H1 (cell line): ENCODE measurements around the gene PTPN3. TPM values are rescaled to one million over a fixed set of nuclear protein-coding genes. Genes with fewer than 3 reads are reported as not detected.

Source experiments
- CTCF ChIA-PET: fragments of 300-600 bp; sonication (Branson Sonifier 250); formaldehyde crosslinking; loops from one replicate; lab custom pipeline; 2021; ENCODE audit not compliant: partially characterized antibody; lab: Charles Lee
- POLR2A ChIA-PET: fragments of 300-600 bp; sonication (Branson Sonifier 250); formaldehyde crosslinking; loops from one replicate; lab custom pipeline; 2021; ENCODE audit warnings: inconsistent platforms; ENCODE audit not compliant: partially characterized antibody; lab: Charles Lee
- DNase-seq, 2 experiments: peaks; one replicate each; pipeline versions ENCODE4 v3.0.0 to v3.0.0-alpha.2; 2010 to 2022; ENCODE audit warnings: low spot score in 2 of 2, low read depth in 1 of 2, mixed read lengths in 1 of 2
- FAIRE-seq: peaks from 2 replicates; lab custom pipeline; 2011; peaks lifted over from hg19 to GRCh38; lab: Jason Lieb, UNC
- H2AFZ ChIP-seq: 2 replicates; pipeline ENCODE4 v1.8.1; 2012; ENCODE audit warnings: low read length, inconsistent platforms
- H2AK5ac ChIP-seq: 2 replicates; pipeline ENCODE4 v1.6.1; 2013; ENCODE audit warnings: low read depth, low read length
- H2BK120ac ChIP-seq: replicated peaks from 2 replicates; pipeline ENCODE3; 2013; ENCODE audit warnings: low read depth, low read length, inconsistent platforms
- H2BK12ac ChIP-seq: 2 replicates; pipeline ENCODE4 v1.6.1; 2013; ENCODE audit warnings: low read depth, low read length
- H2BK15ac ChIP-seq: 2 replicates; pipeline ENCODE4 v1.6.1; 2013; ENCODE audit warnings: low read length
- H2BK20ac ChIP-seq: 2 replicates; pipeline ENCODE4 v1.6.1; 2013; ENCODE audit warnings: low read length
- H2BK5ac ChIP-seq: 2 replicates; pipeline ENCODE4 v1.6.1; 2013; ENCODE audit warnings: low read depth, low read length
- H3K14ac ChIP-seq: 2 replicates; pipeline ENCODE4 v1.6.1; 2013; ENCODE audit warnings: inconsistent platforms; ENCODE audit not compliant: insufficient read length
- H3K18ac ChIP-seq: 2 replicates; pipeline ENCODE4 v1.6.1; 2013; ENCODE audit warnings: low read length; ENCODE audit errors: extremely low read depth
- H3K23ac ChIP-seq: 2 replicates; pipeline ENCODE4 v1.6.1; 2013; ENCODE audit warnings: inconsistent platforms; ENCODE audit not compliant: insufficient read length
- H3K23me2 ChIP-seq: 2 replicates; pipeline ENCODE4 v1.6.1; 2013; ENCODE audit warnings: low read depth, low read length
- H3K27ac ChIP-seq: 2 replicates; pipeline ENCODE4 v1.6.1; 2011; ENCODE audit warnings: low read depth, low read length, inconsistent platforms
- H3K27me3 ChIP-seq, 4 experiments: replicated peaks in 1 of 4; 1 replicate in 1 of 4; 2 replicates in 3 of 4; pipeline versions ENCODE4 v1.6.1 to v1.8.1; 2011 to 2013; ENCODE audit warnings: low read length in 3 of 4, mild to moderate bottlenecking in 3 of 4, inconsistent platforms in 2 of 4, mixed read lengths in 2 of 4, moderate library complexity in 1 of 4; ENCODE audit not compliant: control insufficient read depth in 3 of 4, insufficient read depth in 3 of 4; ENCODE audit errors: extremely low read depth in 1 of 4
- H3K36me3 ChIP-seq, 4 experiments: 2 replicates each; pipeline versions ENCODE4 v1.6.1 to v1.8.1; 2011 to 2013; ENCODE audit warnings: mild to moderate bottlenecking in 4 of 4, low read length in 3 of 4, moderate library complexity in 2 of 4, control low read depth in 1 of 4, inconsistent platforms in 1 of 4; ENCODE audit not compliant: insufficient read depth in 4 of 4, control insufficient read depth in 2 of 4
- H3K4ac ChIP-seq: replicated peaks from 2 replicates; pipeline ENCODE3; 2013; ENCODE audit warnings: low read length, low read depth, mixed read lengths, inconsistent platforms; ENCODE audit not compliant: insufficient read length
- H3K4me1 ChIP-seq, 4 experiments: replicated peaks in 1 of 4; 1 replicate in 1 of 4; 2 replicates in 3 of 4; pipeline versions ENCODE4 v1.6.1 to v1.8.1; 2011 to 2013; ENCODE audit warnings: low read length in 3 of 4, inconsistent platforms in 2 of 4, mixed read lengths in 1 of 4; ENCODE audit not compliant: insufficient read depth in 4 of 4, control insufficient read depth in 3 of 4
- H3K4me2 ChIP-seq, 2 experiments: 2 replicates each; pipeline versions ENCODE4 v1.6.1 to v1.8.1; 2011 to 2013; ENCODE audit warnings: low read depth in 2 of 2, low read length in 2 of 2, control low read depth in 1 of 2, inconsistent platforms in 1 of 2, mild to moderate bottlenecking in 1 of 2; ENCODE audit not compliant: insufficient read depth in 1 of 2
- H3K4me3 ChIP-seq, 4 experiments: fragments of 200-600, 300-600 bp in 1 of 4; sonication (generic), shearing (Covaris generic), sonication (Bioruptor Twin) in 1 of 4; 2 replicates each; pipeline versions ENCODE4 v1.5.1 to v1.8.1; 2011 to 2016; ENCODE audit warnings: low read length in 4 of 4, low read depth in 3 of 4, control low read depth in 2 of 4, inconsistent platforms in 2 of 4, mild to moderate bottlenecking in 2 of 4, mixed read lengths in 1 of 4, moderate library complexity in 1 of 4; ENCODE audit not compliant: insufficient read depth in 2 of 4; ENCODE audit errors: extremely low read depth in 1 of 4
- H3K56ac ChIP-seq: replicated peaks from 2 replicates; pipeline ENCODE3; 2013; ENCODE audit warnings: low read depth, mild to moderate bottlenecking, mixed read lengths, low read length, inconsistent platforms; ENCODE audit not compliant: insufficient read length
- H3K79me1 ChIP-seq: 2 replicates; pipeline ENCODE4 v1.6.1; 2013; ENCODE audit warnings: low read depth, low read length, control low read depth
- H3K79me2 ChIP-seq, 2 experiments: 2 replicates each; pipeline versions ENCODE4 v1.6.1 to v1.8.1; 2012 to 2013; ENCODE audit warnings: low read length in 2 of 2, mild to moderate bottlenecking in 2 of 2, inconsistent platforms in 1 of 2; ENCODE audit not compliant: insufficient read depth in 2 of 2, control insufficient read depth in 1 of 2
- H3K9ac ChIP-seq, 4 experiments: replicated peaks in 1 of 4; 1 replicate in 1 of 4; 2 replicates in 3 of 4; pipeline versions ENCODE4 v1.6.1 to v1.8.1; 2011 to 2013; ENCODE audit warnings: low read depth in 3 of 4, low read length in 3 of 4, control low read depth in 2 of 4, mild to moderate bottlenecking in 2 of 4, moderate library complexity in 2 of 4, inconsistent platforms in 1 of 4; ENCODE audit errors: extremely low read depth in 1 of 4
- H3K9me3 ChIP-seq, 2 experiments: 2 replicates each; pipeline versions ENCODE4 v1.6.1 to v1.8.1; 2012 to 2013; ENCODE audit warnings: mild to moderate bottlenecking in 2 of 2, moderate library complexity in 2 of 2, control low read depth in 1 of 2, inconsistent platforms in 1 of 2, low read depth in 1 of 2, low read length in 1 of 2, mixed read lengths in 1 of 2; ENCODE audit not compliant: insufficient read depth in 2 of 2
- H4K20me1 ChIP-seq, 2 experiments: replicated peaks in 1 of 2; 2 replicates each; pipeline versions ENCODE3 to v1.8.1; 2011 to 2013; ENCODE audit warnings: inconsistent platforms in 2 of 2, low read length in 2 of 2, mild to moderate bottlenecking in 1 of 2; ENCODE audit not compliant: insufficient read depth in 2 of 2, control insufficient read depth in 1 of 2
- H4K5ac ChIP-seq: 2 replicates; pipeline ENCODE4 v1.6.1; 2013; ENCODE audit warnings: low read length, low read depth, mixed read lengths, inconsistent platforms; ENCODE audit not compliant: insufficient read length
- H4K8ac ChIP-seq: 2 replicates; pipeline ENCODE4 v1.8.0; 2013; ENCODE audit warnings: mild to moderate bottlenecking, moderate library complexity, low read length, inconsistent platforms; ENCODE audit not compliant: insufficient read depth; ENCODE audit errors: extremely low read depth
- H4K91ac ChIP-seq: replicated peaks from 2 replicates; pipeline ENCODE3; 2013; ENCODE audit warnings: low read length, mixed read lengths, inconsistent platforms; ENCODE audit not compliant: insufficient read length
- EGR1 ChIP-seq: IDR thresholded peaks from 2 replicates; pipeline ENCODE4 v1.6.1; 2011; ENCODE audit warnings: low read depth, low read length, borderline replicate concordance
- KDM5A ChIP-seq: fragments of 200-600 bp; IDR thresholded peaks from 2 replicates; pipeline ENCODE4 v1.7.1; 2012; ENCODE audit warnings: mild to moderate bottlenecking, low read length, inconsistent platforms, mixed read lengths
- NRF1 ChIP-seq: IDR thresholded peaks from 2 replicates; pipeline ENCODE4 v1.6.1; 2011; ENCODE audit warnings: mild to moderate bottlenecking, low read depth, low read length, improper control_type of control experiment
- SAP30 ChIP-seq: fragments of 300-600 bp; sonication (generic); IDR thresholded peaks from 2 replicates; pipeline ENCODE4 v1.7.1; 2012; ENCODE audit warnings: low read length, moderate library complexity, mild to moderate bottlenecking, inconsistent platforms; ENCODE audit not compliant: insufficient read depth, insufficient replicate concordance
- SIRT6 ChIP-seq: IDR thresholded peaks from one replicate; pipeline ENCODE4 v1.7.1; 2012; ENCODE audit warnings: low read length, inconsistent platforms
- SP2 ChIP-seq: IDR thresholded peaks from 2 replicates; pipeline ENCODE4 v1.6.1; 2012; ENCODE audit warnings: mild to moderate bottlenecking, low read length, inconsistent platforms
- TEAD4 ChIP-seq: IDR thresholded peaks from 2 replicates; pipeline ENCODE4 v1.6.1; 2012; ENCODE audit warnings: low read depth, low read length, inconsistent platforms, mixed read lengths
- ZNF274 ChIP-seq: IDR thresholded peaks from 2 replicates; pipeline ENCODE4 v1.7.0; 2012; ENCODE audit warnings: low read length, borderline replicate concordance; ENCODE audit errors: extremely low read depth
- WGBS, 2 experiments: shearing (Covaris generic) in 1 of 2; methylation state at CpG; one replicate each; pipeline versions ENCODE4 v1.1.6 to v1.1.7; 2013 to 2015; ENCODE audit warnings: low lambda C conversion rate in 2 of 2, mixed read lengths in 2 of 2, inconsistent platforms in 1 of 2, low coverage in 1 of 2, missing lambda C conversion rate in 1 of 2; ENCODE audit not compliant: insufficient replicate concordance in 2 of 2, insufficient coverage in 1 of 2, insufficient read length in 1 of 2; ENCODE audit errors: extremely low coverage in 1 of 2, missing lambda C conversion rate in 1 of 2; 5-methylcytosine and 5-hydroxymethylcytosine counted together
- polyA plus RNA-seq, 7 experiments: library from polyadenylated mRNA; depleted of rRNA in 3 of 7; stranded (reverse) in 5 of 7; unstranded in 2 of 7; fragments of >200 nt in 5 of 7; fragments of 200-250 nt in 2 of 7; gene quantifications; 1 replicate in 5 of 7; 2 replicates in 1 of 7; 4 replicates in 1 of 7; pipeline versions ENCODE4 v1.2.1 to v1.2.3, GENCODE V29; 2011 to 2013; ENCODE audit warnings: missing spikeins in 2 of 7, mixed read lengths in 2 of 7
- total RNA-seq: library from RNA; stranded (reverse); fragmentation: NEBNext Ultra II Directional; extraction: Animal tissue kit (Norgen Biotek cat#: 25700); gene quantifications from 2 replicates; pipeline ENCODE4 v1.2.1, GENCODE V29; 2021
- TF ChIP-seq, protein P1 (sequence below): IDR thresholded peaks from 2 replicates; pipeline ENCODE4 v1.6.1; 2011; ENCODE audit warnings: low read depth, mild to moderate bottlenecking, low read length; ENCODE audit not compliant: insufficient read depth

PTPN3 gene
- total and polyA plus RNA-seq, 2 of the 8 experiments (the other 6 are each of a cell fraction or from before 2014, with no cell fraction given): 2.9 to 3.7 TPM

DNA sequence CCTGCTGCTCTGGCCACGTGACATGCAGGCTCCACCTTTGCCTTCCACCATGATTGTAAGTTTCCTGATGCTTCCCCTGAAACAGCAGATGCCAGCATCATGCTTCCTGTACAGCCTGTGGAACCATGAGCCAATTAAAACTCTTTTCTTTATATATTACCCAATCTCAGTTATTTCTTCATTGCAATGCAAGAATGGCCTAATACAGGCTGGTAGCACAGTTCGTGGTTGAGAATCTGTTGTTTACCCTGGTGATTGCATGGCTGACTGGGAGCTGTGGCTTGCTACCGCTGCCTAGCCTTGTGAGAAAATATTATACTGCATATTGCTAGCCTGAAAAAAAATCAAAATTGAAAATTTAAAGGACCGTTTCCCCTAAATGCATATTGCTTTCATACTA, 44.8 kb upstream of the PTPN3 start:
- Histone ChIP-seq H3K4me1 (no peaks in the 10 kb centered on the region), H3K36me3 (no peaks in the 10 kb centered on the region), H3K79me2 (no peaks in the 10 kb centered on the region), H3K9me3 (no peaks in the 10 kb centered on the region), H2AK5ac (no peak overlapping the region), H4K5ac (no peak overlapping the region), H3K23me2 (no peaks in the 10 kb centered on the region), H3K79me1 (no peaks in the 10 kb centered on the region), H2AFZ (no peak overlapping the region), H3K9ac (no peak overlapping the region), H3K23ac (no peak overlapping the region), H3K4me3 (no peak overlapping the region), H2BK5ac (no peak overlapping the region), H2BK15ac (no peak overlapping the region), H2BK20ac (no peak overlapping the region), H3K14ac (no peak overlapping the region), H3K56ac (no peak overlapping the region), H4K20me1 (no peaks in the 10 kb centered on the region), H3K18ac (no peak overlapping the region)
- no peak for DNase-seq
- no peak for FAIRE-seq
- CTCF ChIA-PET: no interaction called here
- no peak for TF ChIP-seq ZNF274
- TF ChIP-seq NRF1: no peak
- no peak for TF ChIP-seq SIRT6
- TF ChIP-seq SAP30: no peak
- TF ChIP-seq KDM5A: no peak
- no peak for TF ChIP-seq EGR1
- TF ChIP-seq, protein P1, sequence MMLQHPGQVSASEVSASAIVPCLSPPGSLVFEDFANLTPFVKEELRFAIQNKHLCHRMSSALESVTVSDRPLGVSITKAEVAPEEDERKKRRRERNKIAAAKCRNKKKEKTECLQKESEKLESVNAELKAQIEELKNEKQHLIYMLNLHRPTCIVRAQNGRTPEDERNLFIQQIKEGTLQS: no peak
- TF ChIP-seq SP2: no peak
- no peak for TF ChIP-seq TEAD4
- TF ChIP-seq, all 59 proteins: peak for 0
- 70% methylated on average over 4 of the region's 4 CpGs; no CpG with 5 or more reads in 1 of the 2 experiments for WGBS, 2 experiments
- H3K27ac ChIP-seq: no peak overlapping the region
- H4K91ac ChIP-seq: no peak overlapping the region
- H3K27me3 ChIP-seq: no peaks in the 10 kb centered on the region; a peak in 1 of 7 replicates
- H3K4me2 ChIP-seq: no peak overlapping the region
- no peak overlapping the region for H3K4ac ChIP-seq
- POLR2A ChIA-PET: no interaction called here
- no peak overlapping the region for H2BK12ac ChIP-seq
- H4K8ac ChIP-seq: no peak overlapping the region
- H2BK120ac ChIP-seq: no peak overlapping the region
